CD4-positive, alpha-beta T cell treated with Interleukin-17A for 1 hour (primary cell): ENCODE data around the gene DOCK6.

Source experiments
- DNase-seq: peaks from one replicate; pipeline ENCODE4 v3.0.0-alpha.2; 2020

The DOCK6 gene

DNA sequence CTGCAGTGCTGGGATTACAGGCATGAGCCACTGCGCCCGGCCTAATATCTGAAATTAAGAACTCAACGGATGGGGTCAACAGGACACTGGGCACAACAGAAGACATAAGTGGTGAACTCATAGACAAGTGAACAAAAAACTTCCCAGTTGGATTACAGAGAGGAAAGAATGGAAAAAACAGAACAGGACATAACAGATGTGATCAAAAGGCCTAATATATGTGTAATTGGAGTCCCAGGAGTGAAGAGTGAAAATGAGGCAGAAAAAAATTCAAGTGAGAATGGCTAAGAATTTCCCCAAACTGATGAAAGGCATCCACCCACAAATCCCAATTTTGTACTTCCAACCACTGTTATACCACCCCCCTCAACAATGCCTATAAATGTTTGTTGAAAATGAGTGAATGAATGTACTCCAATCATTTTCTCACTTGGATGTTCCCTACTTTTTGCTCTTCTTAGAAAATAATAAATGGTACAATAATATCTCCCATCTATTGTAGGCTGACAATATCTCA lies 41.2 kb downstream of the DOCK6 start:
- no peak for DNase-seq

DNA sequence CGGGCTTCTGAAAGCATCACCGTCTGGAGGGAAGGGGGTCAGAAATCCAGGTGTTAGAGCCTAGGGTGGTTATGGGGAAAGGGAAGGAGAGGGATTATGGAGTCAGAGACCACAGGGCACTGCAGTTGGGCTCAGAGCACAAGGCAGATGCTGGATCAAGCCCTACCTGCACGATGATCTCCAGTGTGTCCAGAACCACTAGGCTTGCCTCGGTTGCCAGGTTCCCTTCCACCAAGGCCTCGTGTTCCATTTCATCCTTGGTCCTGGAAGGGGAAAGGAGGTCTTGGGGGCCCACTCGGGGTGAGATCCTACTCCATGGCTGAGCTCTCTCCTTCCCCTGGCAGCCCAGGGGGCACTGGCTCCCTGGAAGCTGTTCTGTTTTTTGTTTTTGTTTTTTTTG lies 47.9 kb downstream of the DOCK6 start:
- DNase-seq, result no peak

DNA sequence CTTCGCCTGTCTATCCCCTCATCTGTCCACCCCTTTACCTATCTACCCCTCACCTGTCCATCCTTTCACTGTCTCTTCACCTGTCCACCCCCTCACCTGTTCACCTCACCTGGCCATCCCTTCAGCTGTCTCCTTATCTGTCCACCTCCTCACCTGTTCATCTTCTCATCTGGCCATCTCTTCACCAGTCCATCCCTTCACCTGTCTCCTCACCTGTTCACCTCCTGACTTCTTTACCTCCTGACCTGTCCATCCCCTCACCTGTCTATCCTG lies 51.7 kb downstream of the DOCK6 start:
- no peak for DNase-seq

DNA sequence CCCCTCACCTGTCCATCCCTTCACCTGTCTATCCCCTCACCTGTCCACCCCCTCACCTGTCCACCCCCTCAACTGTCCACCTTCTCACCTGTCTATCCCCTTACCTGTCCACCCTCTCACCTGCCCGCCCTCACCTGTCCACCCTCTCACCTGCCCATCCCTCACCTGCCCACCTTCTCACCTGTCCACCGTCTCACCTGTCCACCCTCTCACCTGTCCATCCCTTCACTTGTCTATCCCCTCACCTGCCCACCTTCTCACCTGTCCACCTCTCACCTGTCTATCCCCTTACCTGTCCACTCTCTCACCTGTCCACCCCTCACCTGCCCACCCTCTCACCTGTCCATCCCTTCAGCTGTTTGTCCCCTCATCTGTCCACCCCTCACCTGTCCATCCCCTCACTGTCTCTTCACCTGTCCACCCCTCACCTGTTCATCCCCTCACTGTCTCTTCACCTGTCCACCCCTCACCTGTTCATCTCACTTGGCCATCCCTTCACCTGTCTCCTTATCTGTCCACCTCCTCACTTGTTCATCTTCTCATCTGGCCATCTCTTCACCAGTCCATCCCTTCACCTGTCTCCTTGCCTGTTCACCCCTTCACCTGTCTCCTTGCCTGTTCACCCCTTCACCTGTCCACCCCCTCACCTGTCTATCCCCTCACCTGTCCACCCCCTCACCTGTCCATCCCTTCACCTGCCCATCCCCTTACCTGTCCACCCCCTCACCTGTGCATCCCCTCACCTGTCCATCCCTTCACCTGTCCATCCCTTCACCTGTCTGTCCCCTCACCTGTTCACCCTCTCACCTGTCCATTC lies 52.3 kb downstream of the DOCK6 start:
- DNase-seq, result no peak

DNA sequence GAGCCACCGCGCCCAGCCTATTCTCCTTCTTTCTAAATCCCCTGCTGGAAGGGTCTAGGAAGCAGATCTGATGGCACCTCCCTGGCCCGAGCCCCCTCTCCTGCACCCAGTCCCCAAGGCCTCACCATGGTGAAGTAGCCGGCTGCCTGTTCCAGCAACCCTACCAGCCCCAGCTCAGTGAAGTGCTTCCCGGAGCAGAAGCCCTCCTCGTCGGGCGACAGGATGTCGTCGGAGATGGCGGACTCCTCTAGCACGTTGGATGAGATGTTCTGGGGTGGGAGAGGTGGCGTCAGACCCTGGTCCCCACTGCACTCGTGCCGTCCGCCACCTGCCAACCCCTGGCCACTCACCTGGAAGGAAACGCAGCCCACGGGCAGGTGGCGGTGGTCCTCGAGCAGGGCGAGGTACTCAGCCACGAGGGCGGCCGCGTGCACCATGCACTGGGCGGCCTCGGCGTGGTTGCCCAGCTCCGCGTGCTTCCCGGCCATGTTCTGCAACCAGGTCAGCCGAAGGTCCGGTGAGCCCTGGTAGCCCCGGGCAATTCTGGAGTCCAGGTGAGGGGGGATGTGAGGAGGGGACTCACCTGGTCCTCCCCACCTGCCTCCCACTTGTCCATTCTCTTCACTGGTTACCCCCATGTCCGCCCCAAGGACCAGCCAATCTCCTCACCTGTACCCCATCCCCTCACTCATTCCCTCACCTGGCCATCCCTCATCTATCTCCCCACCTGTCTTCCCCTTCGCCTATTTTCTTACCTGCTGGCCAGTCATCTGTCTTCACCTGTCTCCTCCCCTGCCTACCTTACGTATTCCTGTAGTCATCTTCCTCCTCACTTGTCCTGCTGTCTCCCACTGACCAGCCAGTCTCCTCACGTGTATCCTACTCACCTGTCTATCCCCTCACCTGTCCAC lies 53.5 kb downstream of the DOCK6 start:
- no peak for DNase-seq

DNA sequence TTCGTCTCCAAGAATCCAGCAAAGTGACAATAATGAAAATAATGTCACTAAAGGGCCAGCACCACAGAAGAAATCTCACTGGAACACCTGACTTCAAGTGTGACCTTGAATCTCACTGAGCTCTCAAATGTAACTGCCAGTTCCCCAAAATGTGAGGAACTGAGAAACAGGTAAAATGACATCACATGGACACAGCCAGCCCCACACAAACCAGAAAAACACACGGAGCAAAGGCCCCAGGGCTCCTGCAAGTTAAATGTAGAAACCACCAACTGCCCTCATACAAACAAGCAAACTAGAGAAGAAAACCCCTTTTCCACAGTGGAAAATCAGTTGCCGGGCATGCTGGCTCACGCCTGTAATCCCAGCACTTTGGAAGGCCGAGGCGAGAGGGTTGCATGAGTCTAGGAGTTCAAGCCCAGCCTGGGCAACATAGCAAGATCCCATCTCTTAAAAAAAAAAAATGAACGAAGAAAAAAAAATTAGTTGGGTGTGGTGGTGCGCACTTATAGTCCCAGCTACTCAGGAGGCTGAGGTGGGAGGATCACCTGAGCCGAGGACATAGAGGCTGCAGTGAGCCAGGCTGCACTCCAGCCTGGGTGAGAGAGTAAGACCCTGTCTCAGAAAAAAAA lies 56.3 kb downstream of the DOCK6 start:
- no peak for DNase-seq

- DNase-seq, result no peak
These were observed 57.4 kb downstream of the DOCK6 start for GRCh38 chr19:11204943-11205349.

- DNase-seq, result no peak
These were observed 58.2 kb downstream of the DOCK6 start for GRCh38 chr19:11204076-11204602.

GRCh38 chr19:11203194-11204075 lies 58.9 kb downstream of the DOCK6 start:
- DNase-seq, result peak; percentile 39

- no peak for DNase-seq
These were observed 59.7 kb downstream of the DOCK6 start for GRCh38 chr19:11202488-11203193.

- DNase-seq, result no peak
These were observed 60.5 kb downstream of the DOCK6 start for GRCh38 chr19:11201791-11202190.

- no peak for DNase-seq
These were observed 61.4 kb downstream of the DOCK6 start for GRCh38 chr19:11200931-11201330.

- no peak for DNase-seq
These were observed 62.2 kb downstream of the DOCK6 start for GRCh38 chr19:11200015-11200574.

DNA sequence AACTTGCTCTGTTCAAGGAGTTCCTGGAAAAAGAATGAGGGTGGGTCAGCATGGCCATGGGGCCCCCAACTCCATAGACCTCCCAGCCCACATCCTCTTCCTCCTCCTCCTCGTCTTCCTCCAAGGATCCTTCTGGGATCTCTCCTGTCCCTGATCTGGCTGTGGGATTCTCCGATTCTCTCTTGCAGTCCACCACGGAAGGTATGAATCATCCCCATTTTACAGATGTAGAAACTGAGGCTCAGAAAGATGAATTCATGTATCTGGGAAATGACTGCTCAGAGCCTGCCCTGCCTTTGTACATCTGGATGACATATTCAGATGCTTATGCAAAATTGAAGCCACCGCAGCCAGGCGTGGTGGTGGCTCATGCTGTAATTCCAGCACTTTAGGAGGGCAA lies 62.8 kb downstream of the DOCK6 start:
- no peak for DNase-seq

GRCh38 chr19:11198769-11199424 lies 63.4 kb downstream of the DOCK6 start:
- DNase-seq, result no peak

- no peak for DNase-seq
These were observed 64.2 kb downstream of the DOCK6 start for GRCh38 chr19:11198175-11198534.

- DNase-seq, result peak; percentile 73
These were observed 64.8 kb downstream of the DOCK6 start, which contains the start of gene KANK2 for GRCh38 chr19:11197291-11198174. Gene KANK2 (minus strand): TSS chr19:11197545. CDS start chr19:11194511, 3,034 bp downstream.

GRCh38 chr19:11196406-11197287 lies 65.7 kb downstream of the DOCK6 start:
- DNase-seq, result no peak
